GOT3 (cell line): ENCODE results near the gene COL18A1.

Experiments used
- DNase-seq: peaks from one replicate; lab custom pipeline; 2025; ENCODE audit warnings: mixed read lengths; lab: John Stamatoyannopoulos, UW

The COL18A1 gene

DNA sequence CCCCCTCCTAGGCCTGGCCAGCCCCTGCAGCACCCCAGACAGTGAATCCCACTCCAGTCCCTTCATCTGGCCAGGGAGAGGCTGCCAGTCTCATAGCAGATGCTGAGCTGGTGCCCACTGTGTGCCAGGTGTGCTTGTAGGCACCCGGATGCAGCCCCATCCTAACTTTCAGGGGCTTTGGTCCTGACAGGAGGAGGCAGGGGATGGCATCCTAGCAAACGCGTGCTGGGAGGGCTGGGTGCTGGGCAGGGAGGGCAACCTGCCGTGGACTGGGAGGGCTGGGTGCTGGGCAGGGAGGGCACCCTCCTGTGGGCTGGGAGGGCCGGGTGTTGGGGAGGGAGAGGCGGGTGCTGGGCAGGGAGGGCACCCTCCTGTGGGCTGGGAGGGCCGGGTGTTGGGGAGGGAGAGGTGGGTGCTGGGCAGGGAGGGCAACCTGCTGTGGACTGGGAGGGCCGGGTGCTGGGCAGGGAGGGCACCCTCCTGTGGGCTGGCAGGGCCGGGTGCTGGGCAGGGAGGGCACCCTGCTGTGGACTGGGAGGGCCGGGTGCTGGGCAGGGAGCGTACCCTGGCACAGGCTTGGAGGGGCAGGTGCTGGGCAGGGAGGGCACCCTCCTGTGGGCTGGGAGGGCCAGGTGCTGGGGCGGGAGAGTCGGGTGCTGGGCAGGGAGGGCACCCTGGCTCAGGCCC is 102.0 kb downstream of the COL18A1 start:
- no peak for DNase-seq

DNA sequence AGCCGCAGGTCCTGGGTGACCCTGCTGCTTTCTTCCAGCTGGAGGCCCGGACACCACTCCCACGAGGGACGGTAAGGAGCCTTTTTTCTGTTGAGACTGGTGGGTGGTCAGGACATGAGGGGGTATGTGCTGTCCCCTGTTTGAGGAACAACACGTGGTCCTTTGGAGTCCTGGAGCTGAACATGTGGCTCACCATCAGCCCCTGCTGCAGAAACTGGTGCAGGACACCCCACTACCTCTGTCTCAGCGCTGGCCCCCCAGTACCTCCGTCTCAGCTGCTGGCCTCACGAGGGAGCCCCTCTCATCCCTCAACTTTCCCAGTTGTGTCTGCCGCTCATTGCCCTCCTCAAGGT is 102.5 kb downstream of the COL18A1 start:
- DNase-seq: no peak

DNA sequence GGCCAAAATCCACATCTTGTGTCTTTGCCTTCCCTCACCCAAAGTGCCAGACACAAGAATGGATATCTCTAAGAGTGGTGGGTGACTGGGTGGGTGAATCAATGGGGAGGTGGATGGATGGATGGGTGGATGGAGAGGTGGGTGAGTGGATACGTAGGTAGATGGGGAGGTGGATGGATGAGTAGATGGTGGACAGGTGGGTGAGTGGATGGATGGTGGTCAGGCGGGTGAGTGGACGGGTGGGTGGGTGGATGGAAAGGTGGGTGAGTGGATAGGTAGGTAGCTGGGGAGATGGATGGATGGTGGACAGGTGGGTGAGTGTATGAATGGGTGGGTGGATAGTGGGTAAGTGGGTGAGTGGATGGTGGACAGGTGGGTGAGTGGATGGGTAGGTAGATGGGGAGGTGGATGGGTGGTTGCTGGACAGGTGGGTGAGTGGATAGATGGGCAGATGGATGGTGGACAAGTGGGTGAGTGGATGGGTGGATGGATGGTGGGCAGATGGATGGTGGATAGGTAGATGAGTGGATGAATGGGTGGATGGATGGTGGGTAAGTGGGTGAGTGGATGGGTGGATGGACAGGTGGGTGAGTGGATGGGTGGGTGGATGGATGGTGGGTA is 103.0 kb downstream of the COL18A1 start:
- DNase-seq: no peak

DNA sequence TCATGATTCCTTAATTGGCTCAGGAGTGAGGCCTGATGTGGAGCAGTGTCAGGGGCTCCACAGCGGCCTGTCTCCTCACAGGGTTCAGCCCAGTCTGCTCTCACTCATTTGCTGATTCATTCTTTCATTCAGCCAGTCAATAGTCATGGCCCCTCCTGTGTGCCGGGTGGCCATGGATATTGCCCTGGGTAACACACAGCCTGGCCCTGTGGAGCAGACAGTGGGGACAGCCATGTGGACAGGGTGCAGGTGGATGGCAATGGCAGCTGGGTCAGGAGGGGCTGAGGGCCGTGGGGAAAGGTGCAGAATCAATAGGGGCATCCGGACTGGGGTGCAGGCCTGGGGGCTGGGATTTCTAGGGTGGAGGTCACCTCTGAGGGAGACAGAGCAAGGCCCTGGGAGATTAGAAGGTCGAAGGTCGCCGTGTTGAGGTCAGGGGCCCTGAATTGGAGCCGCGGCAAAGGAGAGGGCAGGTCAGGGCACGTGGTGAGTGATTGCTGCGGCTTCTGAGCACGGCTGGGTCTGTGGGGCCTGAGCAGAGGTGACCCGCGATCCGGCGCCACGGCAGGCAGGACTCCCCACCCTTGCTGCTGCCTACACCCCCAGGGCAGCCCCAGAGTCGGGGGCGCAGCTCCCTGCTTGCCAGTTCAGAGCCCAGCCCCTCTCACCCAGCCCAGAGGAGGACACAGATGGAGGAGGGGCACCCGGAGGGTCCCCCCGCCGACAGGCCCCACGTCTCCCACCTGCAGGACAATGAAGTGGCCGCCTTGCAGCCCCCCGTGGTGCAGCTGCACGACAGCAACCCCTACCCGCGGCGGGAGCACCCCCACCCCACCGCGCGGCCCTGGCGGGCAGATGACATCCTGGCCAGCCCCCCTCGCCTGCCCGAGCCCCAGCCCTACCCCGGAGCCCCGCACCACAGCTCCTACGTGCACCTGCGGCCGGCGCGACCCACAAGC is 103.9 kb downstream of the COL18A1 start:
- no peak for DNase-seq

DNA sequence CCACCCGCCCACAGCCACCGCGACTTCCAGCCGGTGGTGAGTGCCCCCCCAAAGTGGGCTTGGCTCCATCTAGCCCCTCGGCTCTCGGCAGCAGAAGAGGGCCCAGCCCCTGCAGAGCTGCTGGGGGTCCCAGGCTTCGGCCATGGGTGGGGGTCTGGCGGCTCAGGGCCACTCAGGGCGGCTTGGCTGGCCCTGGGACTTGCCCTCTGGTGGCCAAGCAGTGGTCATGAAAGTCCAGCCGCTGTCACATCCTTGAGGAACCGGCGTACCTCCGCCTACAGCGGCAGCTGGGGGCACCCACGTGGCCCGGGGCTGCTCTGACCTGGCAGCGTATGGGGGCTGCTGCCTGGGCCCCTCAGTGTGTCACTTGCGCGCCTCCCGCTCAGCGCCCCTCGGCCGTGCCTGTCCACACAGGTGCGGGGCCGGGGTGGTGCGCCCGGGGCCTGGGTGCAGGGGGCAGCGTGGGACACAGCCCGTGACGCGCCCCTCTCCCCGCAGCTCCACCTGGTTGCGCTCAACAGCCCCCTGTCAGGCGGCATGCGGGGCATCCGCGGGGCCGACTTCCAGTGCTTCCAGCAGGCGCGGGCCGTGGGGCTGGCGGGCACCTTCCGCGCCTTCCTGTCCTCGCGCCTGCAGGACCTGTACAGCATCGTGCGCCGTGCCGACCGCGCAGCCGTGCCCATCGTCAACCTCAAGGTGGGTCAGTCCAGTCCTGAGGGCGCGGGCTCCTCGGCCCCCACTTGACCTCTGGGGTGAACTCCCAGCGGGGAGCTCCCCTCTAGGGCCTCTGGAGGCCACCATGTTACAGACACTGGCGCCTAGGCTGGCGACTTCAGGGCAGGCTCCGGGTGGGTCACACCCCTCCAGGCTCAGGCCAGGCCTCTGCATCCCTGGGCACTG is 104.9 kb downstream of the COL18A1 start:
- DNase-seq: no peak

DNA sequence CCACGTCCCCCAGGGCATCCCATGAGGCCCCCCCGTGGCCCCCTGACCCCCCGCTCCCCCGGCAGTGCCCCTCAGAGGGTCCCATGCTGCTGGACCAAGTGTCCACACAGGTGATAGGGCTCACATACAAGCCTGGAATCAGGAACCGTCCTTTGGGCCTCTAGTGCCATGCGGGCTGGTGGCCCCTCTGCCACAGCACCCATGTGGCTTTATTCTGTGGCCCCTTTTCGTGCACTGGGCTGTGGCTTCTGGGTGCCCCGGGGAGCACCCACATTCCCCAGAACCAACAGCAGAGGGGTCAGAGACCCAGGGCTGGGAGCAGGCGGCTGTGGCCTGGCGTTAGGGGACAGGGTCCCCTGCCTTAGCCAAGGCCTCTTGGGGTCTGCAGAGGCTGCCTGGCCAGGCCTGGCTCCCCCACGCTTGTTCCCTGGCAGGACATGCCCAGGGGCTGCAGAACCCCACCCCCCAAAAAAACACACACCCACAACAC is 105.5 kb downstream of the COL18A1 start:
- no peak for DNase-seq

DNA sequence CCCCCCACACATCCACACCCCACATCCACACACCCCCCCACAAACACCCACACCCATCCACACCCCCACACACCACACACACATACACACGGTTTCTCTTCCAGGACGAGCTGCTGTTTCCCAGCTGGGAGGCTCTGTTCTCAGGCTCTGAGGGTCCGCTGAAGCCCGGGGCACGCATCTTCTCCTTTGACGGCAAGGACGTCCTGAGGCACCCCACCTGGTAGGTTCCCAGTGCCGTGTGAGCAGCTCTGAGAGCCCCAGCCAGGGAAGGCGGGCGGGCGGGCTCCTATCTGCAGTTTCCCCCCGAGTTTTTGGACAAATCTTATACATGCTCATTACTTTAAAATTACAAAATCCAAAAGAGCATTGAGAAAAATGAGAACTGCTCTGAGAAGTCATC is 106.0 kb downstream of the COL18A1 start:
- DNase-seq: no peak

DNA sequence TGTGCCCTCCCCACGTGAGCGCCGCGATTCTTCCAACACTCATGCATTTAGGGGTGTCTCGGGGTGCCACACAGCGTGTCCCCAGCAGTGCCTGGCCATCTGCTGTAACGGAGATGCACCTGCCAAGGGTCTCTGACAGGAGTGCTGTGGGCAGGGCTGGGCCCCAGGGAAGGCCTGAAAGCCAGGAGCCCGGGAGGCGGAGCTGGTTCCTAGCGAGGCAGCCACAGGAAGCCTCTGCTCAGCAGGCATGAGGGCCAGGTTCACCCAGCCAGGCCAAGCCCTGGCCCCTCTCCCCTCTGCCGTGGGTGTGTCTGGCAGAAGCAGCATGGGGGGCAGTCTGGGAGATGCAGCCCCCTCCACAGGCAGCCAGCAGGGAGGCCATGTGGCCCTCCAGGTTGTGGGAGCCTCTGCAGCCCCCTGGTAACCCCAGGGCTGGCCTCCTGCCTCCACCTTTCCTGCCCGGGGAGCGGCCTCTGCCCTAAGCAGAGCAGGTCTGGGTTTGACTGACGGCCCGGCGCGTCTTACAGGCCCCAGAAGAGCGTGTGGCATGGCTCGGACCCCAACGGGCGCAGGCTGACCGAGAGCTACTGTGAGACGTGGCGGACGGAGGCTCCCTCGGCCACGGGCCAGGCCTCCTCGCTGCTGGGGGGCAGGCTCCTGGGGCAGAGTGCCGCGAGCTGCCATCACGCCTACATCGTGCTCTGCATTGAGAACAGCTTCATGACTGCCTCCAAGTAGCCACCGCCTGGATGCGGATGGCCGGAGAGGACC is 106.9 kb downstream of the COL18A1 start:
- no peak for DNase-seq

DNA sequence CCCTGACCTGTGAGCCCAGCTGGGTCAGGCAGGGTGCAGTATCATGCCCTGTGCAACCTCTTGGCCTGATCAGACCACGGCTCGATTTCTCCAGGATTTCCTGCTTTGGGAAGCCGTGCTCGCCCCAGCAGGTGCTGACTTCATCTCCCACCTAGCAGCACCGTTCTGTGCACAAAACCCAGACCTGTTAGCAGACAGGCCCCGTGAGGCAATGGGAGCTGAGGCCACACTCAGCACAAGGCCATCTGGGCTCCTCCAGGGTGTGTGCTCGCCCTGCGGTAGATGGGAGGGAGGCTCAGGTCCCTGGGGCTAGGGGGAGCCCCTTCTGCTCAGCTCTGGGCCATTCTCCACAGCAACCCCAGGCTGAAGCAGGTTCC is 107.6 kb downstream of the COL18A1 start:
- DNase-seq: no peak

DNA sequence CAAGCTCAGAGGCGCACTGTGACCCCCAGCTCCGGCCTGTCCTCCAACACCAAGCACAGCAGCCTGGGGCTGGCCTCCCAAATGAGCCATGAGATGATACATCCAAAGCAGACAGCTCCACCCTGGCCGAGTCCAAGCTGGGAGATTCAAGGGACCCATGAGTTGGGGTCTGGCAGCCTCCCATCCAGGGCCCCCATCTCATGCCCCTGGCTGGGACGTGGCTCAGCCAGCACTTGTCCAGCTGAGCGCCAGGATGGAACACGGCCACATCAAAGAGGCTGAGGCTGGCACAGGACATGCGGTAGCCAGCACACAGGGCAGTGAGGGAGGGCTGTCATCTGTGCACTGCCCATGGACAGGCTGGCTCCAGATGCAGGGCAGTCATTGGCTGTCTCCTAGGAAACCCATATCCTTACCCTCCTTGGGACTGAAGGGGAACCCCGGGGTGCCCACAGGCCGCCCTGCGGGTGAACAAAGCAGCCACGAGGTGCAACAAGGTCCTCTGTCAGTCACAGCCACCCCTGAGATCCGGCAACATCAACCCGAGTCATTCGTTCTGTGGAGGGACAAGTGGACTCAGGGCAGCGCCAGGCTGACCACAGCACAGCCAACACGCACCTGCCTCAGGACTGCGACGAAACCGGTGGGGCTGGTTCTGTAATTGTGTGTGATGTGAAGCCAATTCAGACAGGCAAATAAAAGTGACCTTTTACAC is 108.2 kb downstream of the COL18A1 start:
- DNase-seq: no peak

DNA sequence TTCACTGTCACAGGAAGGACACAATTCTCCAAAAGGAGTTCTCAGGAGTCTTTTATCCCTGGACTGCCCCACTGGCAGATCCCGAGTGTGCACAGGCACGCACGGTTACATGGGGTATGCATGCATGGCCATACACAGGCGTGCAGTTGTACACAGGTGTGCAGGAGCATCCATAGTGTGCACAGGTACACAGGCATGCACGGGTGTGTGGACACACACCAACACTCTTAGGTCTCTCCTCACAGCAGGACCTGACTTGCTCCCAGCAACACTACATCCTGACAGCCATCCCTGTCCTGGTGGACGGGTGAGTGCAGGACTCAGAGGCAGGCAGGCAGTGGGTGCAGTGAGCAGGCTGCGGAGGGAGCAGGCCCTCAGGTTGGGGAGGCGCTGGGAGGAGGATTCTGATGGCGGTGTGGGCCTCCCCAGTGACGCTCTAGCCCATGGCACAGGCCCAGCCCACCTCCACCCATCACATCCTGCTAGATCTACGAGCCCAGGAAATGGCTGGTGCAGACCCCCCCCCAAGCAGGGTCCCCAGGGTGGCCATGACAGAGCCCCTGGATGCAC is 108.9 kb downstream of the COL18A1 start:
- no peak for DNase-seq

DNA sequence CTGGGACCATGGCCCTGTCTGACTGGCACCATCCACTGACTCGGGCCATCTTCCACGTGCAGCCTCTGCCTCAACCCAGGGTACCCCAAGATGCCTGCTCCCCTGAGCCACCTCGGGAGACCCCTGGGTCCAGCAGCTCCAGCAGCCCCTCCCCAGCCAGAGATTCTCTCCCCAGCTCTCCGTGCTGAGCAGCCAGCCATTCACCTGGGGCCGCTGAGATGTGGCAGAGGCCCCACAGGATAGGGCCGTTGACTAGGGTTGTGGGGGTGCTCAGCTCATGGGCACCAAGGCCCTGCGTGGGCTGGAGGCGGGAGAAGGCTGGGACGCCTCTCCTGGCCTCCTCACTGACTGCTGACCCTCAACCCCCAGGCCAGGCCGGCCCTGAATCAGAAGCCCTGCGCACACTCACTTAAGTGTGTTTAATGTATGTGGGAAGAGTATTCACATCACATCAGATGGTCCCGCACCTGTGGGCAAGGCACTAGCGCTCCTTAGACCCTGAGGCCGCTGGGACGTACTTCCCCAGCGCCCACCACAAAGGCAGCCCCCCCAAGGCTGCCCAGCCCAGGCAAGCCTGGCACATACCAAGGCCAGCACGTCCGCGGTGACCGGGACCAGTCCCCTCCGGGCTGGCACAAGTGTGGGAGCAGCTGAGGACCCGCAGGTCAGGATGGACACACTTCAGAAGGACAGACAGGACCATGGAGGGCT is 109.5 kb downstream of the COL18A1 start:
- no peak for DNase-seq

DNA sequence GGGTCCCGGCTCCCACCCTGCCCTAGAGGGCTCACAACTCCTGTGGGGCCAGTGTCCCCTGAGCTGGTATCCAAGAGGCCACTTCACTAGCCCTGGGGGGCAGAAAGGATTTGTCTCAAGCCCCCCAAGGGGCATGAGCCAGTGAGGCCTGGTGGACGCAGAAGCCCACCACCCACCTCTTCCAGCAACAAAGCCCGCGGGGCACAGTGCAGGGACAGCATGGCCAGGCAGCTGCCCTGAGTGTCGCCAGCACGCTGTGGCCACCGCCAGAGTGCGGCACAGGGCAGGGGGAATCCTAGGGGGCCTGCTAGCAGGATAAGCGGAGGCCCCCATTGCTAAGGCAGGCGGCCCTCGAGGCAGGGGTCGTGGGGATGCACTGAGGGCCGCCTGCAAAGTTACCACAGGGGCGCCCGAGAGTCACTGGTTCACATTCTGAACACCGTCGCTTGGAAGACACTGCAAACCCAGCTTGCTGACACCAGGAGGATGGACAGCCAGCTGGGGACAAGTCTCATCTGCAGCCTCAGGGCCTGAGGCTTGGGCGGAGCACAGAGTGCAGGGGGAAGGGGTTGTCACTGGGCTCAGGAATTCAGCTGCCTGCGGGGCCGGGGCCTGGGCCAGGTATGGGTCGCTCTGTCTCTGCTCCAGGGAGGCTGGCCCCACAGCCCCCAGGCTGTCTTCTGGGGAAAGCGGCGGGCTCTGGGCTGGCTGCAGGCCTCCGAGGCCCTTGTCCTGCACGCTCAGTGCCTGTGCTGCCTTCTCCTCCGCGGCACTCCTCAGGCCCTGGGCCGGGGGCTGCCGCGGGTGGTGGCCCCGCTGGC is 110.5 kb downstream of the COL18A1 start:
- no peak for DNase-seq

DNA sequence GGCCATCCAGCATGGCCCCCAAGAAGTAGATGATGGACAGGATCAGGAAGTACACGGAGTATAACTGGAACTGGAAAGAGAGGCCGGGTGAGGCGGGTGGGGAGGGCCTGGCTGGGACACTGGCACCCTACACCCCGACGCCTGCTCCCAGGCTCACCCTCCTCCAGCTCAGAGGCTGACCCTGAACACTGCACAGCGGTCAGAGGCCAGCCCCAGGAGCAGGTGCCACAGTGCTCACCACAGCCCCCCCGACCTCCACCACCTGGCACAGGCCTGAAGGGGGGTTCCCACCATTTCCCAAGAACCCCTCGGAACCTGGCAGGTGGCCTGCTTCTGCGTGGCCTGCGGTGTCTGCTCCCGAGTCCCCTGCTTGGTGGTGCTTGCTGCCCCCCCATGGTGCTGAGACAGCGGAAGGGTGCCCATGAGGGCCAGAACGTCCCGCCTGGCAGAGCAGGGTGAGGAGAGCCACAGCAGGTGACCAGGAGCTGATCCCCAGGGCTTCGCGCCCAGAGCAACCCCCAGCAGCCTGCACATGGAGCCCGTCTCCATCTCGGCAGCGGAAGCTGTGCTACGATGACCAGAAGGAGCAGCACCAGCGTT is 111.2 kb downstream of the COL18A1 start:
- no peak for DNase-seq

DNA sequence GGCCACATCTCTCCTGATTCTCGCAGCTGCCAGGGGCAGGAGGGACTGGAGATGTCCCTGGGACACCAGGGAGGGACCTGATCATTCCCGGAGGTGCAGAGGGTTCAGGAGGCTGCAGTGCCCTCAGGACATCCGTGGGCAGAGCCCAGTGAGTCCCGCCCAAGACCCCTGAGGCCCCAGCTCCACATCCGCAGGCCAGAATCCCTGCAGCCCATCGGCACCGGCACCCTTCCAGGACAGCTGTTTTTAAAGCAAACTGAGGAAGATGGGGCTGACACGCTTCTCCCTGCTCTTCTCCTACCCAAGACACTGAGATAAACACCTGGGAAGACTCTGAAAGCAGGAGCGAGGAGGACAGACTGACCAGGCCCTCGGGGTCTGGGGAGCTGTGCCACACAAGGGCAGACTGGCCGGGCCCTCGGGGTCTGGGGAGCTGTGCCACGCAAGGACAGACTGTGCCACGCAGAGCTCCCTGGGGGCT is 111.7 kb downstream of the COL18A1 start:
- DNase-seq: no peak

DNA sequence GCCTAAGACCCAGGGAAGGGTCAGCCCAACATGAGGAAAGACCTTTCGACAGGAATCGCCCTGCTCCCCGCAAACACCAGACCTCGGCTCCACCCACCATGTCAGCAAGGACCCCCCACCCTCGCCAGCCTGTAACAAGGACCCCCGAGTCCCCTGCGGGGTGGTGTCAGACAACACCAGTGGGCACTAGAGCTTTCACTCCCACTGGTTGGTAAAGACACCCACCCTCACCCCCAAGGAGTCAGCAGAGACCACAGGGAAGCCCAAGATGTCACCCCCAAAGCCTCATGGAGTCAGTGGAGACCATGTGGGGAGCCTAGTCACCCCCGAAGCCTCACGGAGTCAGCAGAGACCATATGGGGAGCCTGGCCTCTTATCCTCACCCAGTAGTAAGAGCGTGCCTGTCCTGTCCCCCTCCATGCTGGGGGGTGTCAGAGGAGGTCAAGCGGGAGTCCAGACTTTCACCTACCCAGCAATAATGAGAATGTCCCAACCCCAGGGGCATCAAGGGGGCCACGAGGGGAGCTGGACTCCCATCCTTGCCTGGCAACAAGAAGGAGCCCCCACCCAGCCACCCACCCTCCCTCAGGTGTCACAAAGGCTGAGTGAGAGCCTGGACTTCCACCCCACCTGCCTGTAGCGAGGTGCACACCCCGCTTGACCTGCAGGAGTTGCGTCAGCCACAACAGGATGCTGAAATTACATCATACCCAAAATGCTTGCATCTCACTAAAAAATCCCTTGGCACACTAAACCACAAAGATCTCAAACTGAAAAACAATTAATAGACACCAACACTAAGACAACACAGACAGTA is 112.5 kb downstream of the COL18A1 start:
- no peak for DNase-seq

DNA sequence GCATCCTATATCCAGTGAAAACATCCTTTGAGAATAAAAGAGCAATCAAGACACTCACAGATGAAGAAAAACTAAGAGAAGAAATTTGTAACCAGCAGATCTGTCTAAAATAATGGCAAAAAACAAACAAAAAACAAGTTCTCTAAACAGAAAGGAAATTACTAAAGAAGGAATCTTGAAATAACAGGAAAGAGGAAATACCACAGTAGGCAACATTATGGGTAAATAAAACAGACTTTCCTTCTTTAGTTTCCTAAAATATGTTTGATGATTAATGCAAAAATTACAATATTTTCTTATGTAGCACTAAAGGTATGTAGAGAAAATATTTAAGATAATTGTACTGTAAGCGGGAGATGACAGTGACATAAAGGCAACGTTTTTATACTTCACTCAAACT is 113.8 kb downstream of the COL18A1 start:
- DNase-seq: no peak
